Vagina (tissue), 2 donors: ENCODE data around the gene IDI1. TPM values are rescaled to one million over a fixed set of nuclear protein-coding genes. Genes with fewer than 3 reads are reported as not detected.

Experiments
- DNase-seq, 2 donors: peaks; one replicate each; pipeline ENCODE4 v3.0.0-alpha.2; 2017; ENCODE audit errors: extremely low spot score in 2 of 2
- H3K27ac ChIP-seq: fragments of 200-600 bp; sonication (generic); one replicate; pipeline ENCODE4 v1.5.1; 2019
- H3K27me3 ChIP-seq: fragments of 200-600 bp; sonication (generic); one replicate; pipeline ENCODE4 v1.5.1; 2019
- H3K36me3 ChIP-seq, 2 donors: fragments of 200-600 bp; sonication (generic); one replicate each; pipeline ENCODE4 v1.5.1; 2017 to 2019
- H3K4me1 ChIP-seq: fragments of 200-600 bp; sonication (generic); one replicate; pipeline ENCODE4 v1.5.1; 2019
- H3K4me3 ChIP-seq, 2 donors: fragments of 200-600 bp; sonication (generic); 1 replicate in 1 of 2; 2 replicates in 1 of 2; pipeline ENCODE4 v1.5.1; 2016 to 2019
- H3K9me3 ChIP-seq: fragments of 200-600 bp; sonication (generic); one replicate; pipeline ENCODE4 v1.5.1; 2019
- POLR2A ChIP-seq, 2 donors: fragments of 450-650 bp; IDR thresholded peaks; one replicate each; pipeline ENCODE4 v1.6.1; 2017; ENCODE audit warnings: antibody characterized with exemption in 2 of 2, mild to moderate bottlenecking in 2 of 2, moderate library complexity in 2 of 2
- POLR2AphosphoS5 ChIP-seq, 2 donors: sonication (generic); formaldehyde crosslinking; IDR thresholded peaks; one replicate each; pipeline ENCODE4 v1.9.0; 2017; ENCODE audit warnings: antibody characterized with exemption in 2 of 2, mild to moderate bottlenecking in 2 of 2, low read depth in 1 of 2; ENCODE audit not compliant: insufficient read depth in 1 of 2
- intact Hi-C: fragments of 100-400 bp; cut with DNase I; formaldehyde crosslinking; loops from one replicate; pipeline ENCODE4 v1.15.1; 2023
- total RNA-seq: library from RNA; depleted of rRNA; stranded (reverse); fragments of >200 nt; gene quantifications from one replicate; pipeline ENCODE4 v1.2.3, GENCODE V29; 2016
- TF ChIP-seq, protein P1 (sequence below), 3 experiments: fragments of 450-650 bp in 2 of 3; fragments of 200-600 bp in 1 of 3; sonication (generic) in 1 of 3; IDR thresholded peaks; one replicate each; pipeline ENCODE4 v1.5.1; 2017 to 2019; ENCODE audit warnings: antibody characterized with exemption in 3 of 3, mild to moderate bottlenecking in 2 of 3, moderate library complexity in 2 of 3

IDI1 gene
- total RNA-seq, 1 donor from 2014 or later = 50.3 TPM

DNA sequence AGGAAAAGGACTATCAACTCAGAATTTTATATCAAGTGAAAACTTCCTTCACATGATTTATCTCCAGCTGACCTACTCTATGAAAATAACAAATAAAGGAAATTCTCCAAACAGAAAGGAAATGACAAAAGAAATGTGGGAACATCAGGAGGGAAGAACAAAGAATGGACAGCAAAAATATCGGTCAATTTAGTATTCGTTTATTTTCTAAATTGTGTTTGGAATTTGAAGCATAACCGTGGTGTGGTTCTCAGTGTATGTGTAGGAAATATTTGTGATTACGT lies 16.0 kb upstream of the IDI1 start:
- H3K4me3 ChIP-seq = no peak overlapping the region
- H3K4me1 ChIP-seq = peaks cover 11% of the 10 kb centered on the region
- H3K36me3 ChIP-seq = peaks cover 0 to 4% of the 10 kb centered on the region in 2 donors
- no peaks in the 10 kb centered on the region for H3K9me3 ChIP-seq
- no peak for DNase-seq
- no peak overlapping the region for H3K27ac ChIP-seq
- TF ChIP-seq, protein P1, sequence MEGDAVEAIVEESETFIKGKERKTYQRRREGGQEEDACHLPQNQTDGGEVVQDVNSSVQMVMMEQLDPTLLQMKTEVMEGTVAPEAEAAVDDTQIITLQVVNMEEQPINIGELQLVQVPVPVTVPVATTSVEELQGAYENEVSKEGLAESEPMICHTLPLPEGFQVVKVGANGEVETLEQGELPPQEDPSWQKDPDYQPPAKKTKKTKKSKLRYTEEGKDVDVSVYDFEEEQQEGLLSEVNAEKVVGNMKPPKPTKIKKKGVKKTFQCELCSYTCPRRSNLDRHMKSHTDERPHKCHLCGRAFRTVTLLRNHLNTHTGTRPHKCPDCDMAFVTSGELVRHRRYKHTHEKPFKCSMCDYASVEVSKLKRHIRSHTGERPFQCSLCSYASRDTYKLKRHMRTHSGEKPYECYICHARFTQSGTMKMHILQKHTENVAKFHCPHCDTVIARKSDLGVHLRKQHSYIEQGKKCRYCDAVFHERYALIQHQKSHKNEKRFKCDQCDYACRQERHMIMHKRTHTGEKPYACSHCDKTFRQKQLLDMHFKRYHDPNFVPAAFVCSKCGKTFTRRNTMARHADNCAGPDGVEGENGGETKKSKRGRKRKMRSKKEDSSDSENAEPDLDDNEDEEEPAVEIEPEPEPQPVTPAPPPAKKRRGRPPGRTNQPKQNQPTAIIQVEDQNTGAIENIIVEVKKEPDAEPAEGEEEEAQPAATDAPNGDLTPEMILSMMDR (IDR thresholded peaks at IDR 0.05) = no peak
- TF ChIP-seq POLR2A (IDR thresholded peaks at IDR 0.05) (no peak), POLR2AphosphoS5 (IDR thresholded peaks at IDR 0.05; ENCODE audit: insufficient read depth in 1 of 2, low read depth in 1 of 2) (no peak)
- intact Hi-C loops = no loop called here
- H3K27me3 ChIP-seq = no peaks in the 10 kb centered on the region

DNA sequence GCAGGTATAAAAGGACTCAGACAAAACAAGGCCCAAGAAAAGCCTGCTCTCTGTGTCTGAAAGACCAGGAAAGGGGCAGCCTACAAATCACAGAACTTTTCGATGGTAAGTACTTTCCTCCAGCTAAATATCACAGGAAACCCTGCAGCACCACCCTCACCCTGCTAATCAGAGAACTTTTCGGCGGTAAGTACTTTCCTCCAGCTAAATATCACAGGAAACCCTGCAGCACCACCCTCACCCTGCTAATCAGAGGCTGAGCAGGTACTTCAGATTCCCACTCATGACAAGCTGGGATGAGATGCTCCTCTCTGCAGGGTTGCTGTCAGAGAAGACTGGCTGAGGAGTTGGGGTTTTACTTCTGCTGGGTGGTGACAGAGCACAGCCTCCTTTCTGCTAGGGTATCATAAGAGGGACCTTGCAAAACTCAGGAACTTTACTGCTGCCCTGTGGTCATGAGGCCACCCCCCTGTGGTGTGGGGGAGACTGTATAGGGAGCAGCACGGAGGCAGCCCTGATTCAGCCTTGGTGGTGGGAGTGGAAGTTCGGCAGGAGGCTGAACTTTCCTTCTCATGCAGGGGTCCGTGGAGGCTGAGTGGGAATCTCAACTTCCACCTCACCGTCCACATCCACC lies 14.4 kb upstream of the IDI1 start:
- Histone ChIP-seq H3K36me3 (peaks cover 0 to 4% of the 10 kb centered on the region in 2 donors), H3K4me1 (peaks cover 22% of the 10 kb centered on the region), H3K4me3 (no peak overlapping the region), H3K27ac (no peak overlapping the region), H3K9me3 (no peaks in the 10 kb centered on the region), H3K27me3 (no peaks in the 10 kb centered on the region)
- intact Hi-C loops = no loop called here
- DNase-seq = no peak
- TF ChIP-seq POLR2A (IDR thresholded peaks at IDR 0.05) (no peak), POLR2AphosphoS5 (IDR thresholded peaks at IDR 0.05; ENCODE audit: insufficient read depth in 1 of 2, low read depth in 1 of 2) (no peak)
- TF ChIP-seq, protein P1 (IDR thresholded peaks at IDR 0.05) = no peak

- H3K4me1 ChIP-seq = peaks cover 33% of the 10 kb centered on the region
- DNase-seq = no peak
- H3K4me3 ChIP-seq = no peak overlapping the region
- peaks cover 0 to 4% of the 10 kb centered on the region in 2 donors for H3K36me3 ChIP-seq
- TF ChIP-seq POLR2AphosphoS5 (IDR thresholded peaks at IDR 0.05; ENCODE audit: insufficient read depth in 1 of 2, low read depth in 1 of 2) (no peak), POLR2A (IDR thresholded peaks at IDR 0.05) (no peak)
- no peaks in the 10 kb centered on the region for H3K27me3 ChIP-seq
- intact Hi-C loops = no loop called here
- H3K9me3 ChIP-seq = no peaks in the 10 kb centered on the region
- no peak overlapping the region for H3K27ac ChIP-seq
Observed at GRCh38 chr10:1061930-1062774, 13.2 kb upstream of the IDI1 start.

DNA sequence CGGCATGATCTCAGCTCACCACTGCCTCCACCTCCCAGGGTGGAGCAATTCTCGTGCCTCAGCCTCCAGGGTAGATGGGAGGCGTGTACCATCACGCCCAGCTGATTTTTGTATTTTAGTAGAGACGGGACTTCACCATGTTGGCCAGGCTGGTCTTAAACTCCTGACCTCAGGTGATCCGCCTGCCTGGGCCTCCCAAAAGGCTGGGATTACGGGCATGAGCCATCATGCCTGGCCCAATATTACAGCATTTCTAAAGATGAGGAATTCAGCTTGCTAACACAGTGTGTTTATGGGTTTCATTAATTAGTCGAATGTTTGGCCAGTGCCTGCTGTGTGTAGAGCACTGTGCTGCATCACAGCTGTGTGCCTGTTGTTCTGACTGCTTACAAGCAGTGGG lies 11.0 kb upstream of the IDI1 start:
- Histone ChIP-seq H3K4me3 (no peak overlapping the region), H3K9me3 (no peaks in the 10 kb centered on the region), H3K36me3 (peaks cover 0 to 4% of the 10 kb centered on the region in 2 donors), H3K27me3 (no peaks in the 10 kb centered on the region), H3K4me1 (peaks cover 47% of the 10 kb centered on the region), H3K27ac (no peak overlapping the region)
- intact Hi-C loops = loop anchor here (10.0 kb wide), 1 partner anchor 125 kb away; the partner anchor contains the start of gene LARP4B
- DNase-seq = no peak
- TF ChIP-seq, protein P1 (IDR thresholded peaks at IDR 0.05) = no peak
- no peak for TF ChIP-seq POLR2A (IDR thresholded peaks at IDR 0.05)
- TF ChIP-seq POLR2AphosphoS5 (IDR thresholded peaks at IDR 0.05; ENCODE audit: insufficient read depth in 1 of 2, low read depth in 1 of 2) = peak; percentile 17 to 58

- H3K4me1 ChIP-seq = peaks cover 59% of the 10 kb centered on the region
- intact Hi-C loops = loop anchor here (10.0 kb wide), 1 partner anchor 123 kb away; the partner anchor contains the start of gene LARP4B
Observed at GRCh38 chr10:1058017-1058416, 9.1 kb upstream of the IDI1 start.

More at GRCh38 chr10:1058017-1058416, 9.1 kb upstream of the IDI1 start:
- Histone ChIP-seq H3K27me3 (no peaks in the 10 kb centered on the region), H3K27ac (no peak overlapping the region), H3K36me3 (no peaks in the 10 kb centered on the region), H3K4me3 (no peak overlapping the region), H3K9me3 (no peaks in the 10 kb centered on the region)
- DNase-seq = no peak
- TF ChIP-seq POLR2AphosphoS5 (IDR thresholded peaks at IDR 0.05; ENCODE audit: insufficient read depth in 1 of 2, low read depth in 1 of 2) = no peak
- TF ChIP-seq, protein P1 (IDR thresholded peaks at IDR 0.05) = no peak
- TF ChIP-seq POLR2A (IDR thresholded peaks at IDR 0.05) = no peak
